ENCODE results near the gene TMEM229A. TPM values are rescaled to one million over a fixed set of nuclear protein-coding genes. Genes with fewer than 3 reads are reported as not detected.

Gene TMEM229A
- total and polyA plus RNA-seq, 2 donors from 2014 or later = not detected

GRCh38 chr7:123994449-123994848 is 38.4 kb downstream of the TMEM229A start:
- no peak for FAIRE-seq
- no peak overlapping the region for H3K27ac ChIP-seq (ENCODE audit: low read depth in 2 of 2, low read length in 2 of 2)
- DNase-seq = no peak
- no peak for TF ChIP-seq CTCF (IDR thresholded peaks at IDR 0.05; ENCODE audit: borderline replicate concordance, extremely low read depth, insufficient read depth)
- no peaks in the 10 kb centered on the region for H3K4me1 ChIP-seq (ENCODE audit: control insufficient read depth in 2 of 3, insufficient read depth in 2 of 3, low read depth in 1 of 3, low read length in 3 of 3)
- no peak overlapping the region for H3K9ac ChIP-seq (ENCODE audit: low read length in 3 of 3)
- no peaks in the 10 kb centered on the region for H3K27me3 ChIP-seq (ENCODE audit: control insufficient read depth, insufficient read depth, low read length)
- H3K36me3 ChIP-seq (ENCODE audit: control insufficient read depth in 2 of 3, insufficient read depth in 3 of 3, low read length in 3 of 3) = no peaks in the 10 kb centered on the region
- H3K4me3 ChIP-seq (ENCODE audit: low read length in 3 of 3) = no peak overlapping the region
- no peaks in the 10 kb centered on the region for H3K9me3 ChIP-seq (ENCODE audit: control insufficient read depth in 2 of 3, insufficient read depth in 1 of 3, low read length in 3 of 3)
- intact Hi-C loops (cut with DNase I) = no loop called here

DNA sequence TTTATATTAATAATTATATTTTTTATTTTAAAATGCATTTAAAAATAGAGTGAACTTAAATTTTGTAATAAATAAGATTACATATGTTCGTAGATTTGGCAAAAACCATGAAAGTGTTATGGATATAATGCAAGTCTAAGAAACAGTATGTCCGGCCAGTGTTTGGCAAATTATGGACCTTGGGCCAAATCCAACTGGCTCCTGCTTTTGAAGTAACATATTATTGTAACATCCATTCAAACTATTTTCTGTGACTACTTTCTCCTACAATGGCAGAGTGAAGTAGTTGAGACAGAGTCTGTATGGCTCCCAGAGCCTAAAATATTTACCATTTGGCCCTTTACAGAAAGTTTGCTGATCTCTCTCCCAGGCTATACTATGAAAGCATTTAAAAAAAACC is 38.9 kb downstream of the TMEM229A start:
- Histone ChIP-seq H3K27me3 (ENCODE audit: control insufficient read depth, insufficient read depth, low read length) (no peaks in the 10 kb centered on the region), H3K36me3 (ENCODE audit: control insufficient read depth in 2 of 3, insufficient read depth in 3 of 3, low read length in 3 of 3) (no peaks in the 10 kb centered on the region), H3K9me3 (ENCODE audit: control insufficient read depth in 2 of 3, insufficient read depth in 1 of 3, low read length in 3 of 3) (no peaks in the 10 kb centered on the region), H3K27ac (ENCODE audit: low read depth in 2 of 2, low read length in 2 of 2) (no peak overlapping the region), H3K4me3 (ENCODE audit: low read length in 3 of 3) (no peak overlapping the region), H3K9ac (ENCODE audit: low read length in 3 of 3) (no peak overlapping the region), H3K4me1 (ENCODE audit: control insufficient read depth in 2 of 3, insufficient read depth in 2 of 3, low read depth in 1 of 3, low read length in 3 of 3) (no peaks in the 10 kb centered on the region)
- no peak for TF ChIP-seq CTCF (IDR thresholded peaks at IDR 0.05; ENCODE audit: borderline replicate concordance, extremely low read depth, insufficient read depth)
- intact Hi-C loops (cut with DNase I) = no loop called here
- DNase-seq (no peak), FAIRE-seq (no peak)

DNA sequence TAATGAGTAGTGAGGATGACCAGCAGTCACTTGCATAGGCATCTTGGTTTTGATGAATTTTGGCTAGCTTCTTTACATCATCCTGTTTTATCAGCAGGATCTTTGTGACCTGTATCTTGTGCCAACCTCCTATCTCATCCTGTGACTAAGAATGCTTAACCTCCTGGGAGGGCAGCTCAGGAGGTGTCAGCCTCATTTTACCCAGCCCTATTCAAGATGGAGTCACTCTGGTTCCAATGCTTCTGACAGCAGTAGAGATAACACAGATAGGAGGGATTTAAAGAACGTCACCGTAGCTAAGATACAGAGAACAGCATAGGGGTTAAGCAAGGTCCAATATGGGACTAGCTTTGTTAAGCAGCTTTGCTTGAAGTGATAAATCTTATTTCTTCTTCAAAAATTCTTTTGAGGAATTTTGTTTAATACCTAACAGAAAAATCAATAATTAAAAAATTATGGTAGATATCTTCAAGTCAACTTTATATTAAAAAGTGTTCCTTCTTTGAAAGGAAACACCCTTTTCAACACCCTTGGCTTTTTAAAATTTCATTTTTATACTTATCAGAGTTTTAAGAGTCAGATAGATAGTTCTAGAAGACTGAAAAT is 39.9 kb downstream of the TMEM229A start:
- H3K4me1 ChIP-seq (ENCODE audit: control insufficient read depth in 2 of 3, insufficient read depth in 2 of 3, low read depth in 1 of 3, low read length in 3 of 3) = no peaks in the 10 kb centered on the region
- FAIRE-seq (no peak), DNase-seq (no peak)
- H3K27ac ChIP-seq (ENCODE audit: low read depth in 2 of 2, low read length in 2 of 2) = no peak overlapping the region
- no peak overlapping the region for H3K9ac ChIP-seq (ENCODE audit: low read length in 3 of 3)
- H3K27me3 ChIP-seq (ENCODE audit: control insufficient read depth, insufficient read depth, low read length) = no peaks in the 10 kb centered on the region
- TF ChIP-seq CTCF (IDR thresholded peaks at IDR 0.05; ENCODE audit: borderline replicate concordance, extremely low read depth, insufficient read depth) = no peak
- no peaks in the 10 kb centered on the region for H3K36me3 ChIP-seq (ENCODE audit: control insufficient read depth in 2 of 3, insufficient read depth in 3 of 3, low read length in 3 of 3)
- intact Hi-C loops (cut with DNase I) = no loop called here
- H3K4me3 ChIP-seq (ENCODE audit: low read length in 3 of 3) = no peak overlapping the region
- no peaks in the 10 kb centered on the region for H3K9me3 ChIP-seq (ENCODE audit: control insufficient read depth in 2 of 3, insufficient read depth in 1 of 3, low read length in 3 of 3)

GRCh38 chr7:123987445-123987844 is 45.4 kb downstream of the TMEM229A start:
- no peak for TF ChIP-seq CTCF (IDR thresholded peaks at IDR 0.05; ENCODE audit: borderline replicate concordance, extremely low read depth, insufficient read depth)
- H3K27me3 ChIP-seq (ENCODE audit: control insufficient read depth, insufficient read depth, low read length) = no peaks in the 10 kb centered on the region
- H3K36me3 ChIP-seq (ENCODE audit: control insufficient read depth in 2 of 3, insufficient read depth in 3 of 3, low read length in 3 of 3) = no peaks in the 10 kb centered on the region
- no peak overlapping the region for H3K4me3 ChIP-seq (ENCODE audit: low read length in 3 of 3)
- H3K9ac ChIP-seq (ENCODE audit: low read length in 3 of 3) = no peak overlapping the region
- FAIRE-seq (no peak), DNase-seq (no peak)
- no peak overlapping the region for H3K27ac ChIP-seq (ENCODE audit: low read depth in 2 of 2, low read length in 2 of 2)
- intact Hi-C loops (cut with DNase I) = no loop called here
- H3K9me3 ChIP-seq (ENCODE audit: control insufficient read depth in 2 of 3, insufficient read depth in 1 of 3, low read length in 3 of 3) = no peaks in the 10 kb centered on the region
- H3K4me1 ChIP-seq (ENCODE audit: control insufficient read depth in 2 of 3, insufficient read depth in 2 of 3, low read depth in 1 of 3, low read length in 3 of 3) = no peaks in the 10 kb centered on the region
